Endothelial cell of umbilical vein (primary cell): ENCODE data around the gene RFC2.

Source experiments
- CTCF ChIP-seq, 2 donors: IDR thresholded peaks; 1 replicate in 1 of 2; 2 replicates in 1 of 2; pipeline ENCODE4 v1.5.1; 2011; ENCODE audit warnings: low read length in 2 of 2, mild to moderate bottlenecking in 2 of 2, moderate library complexity in 2 of 2, control low read depth in 1 of 2, inconsistent platforms in 1 of 2, low read depth in 1 of 2; ENCODE audit not compliant: insufficient read depth in 1 of 2; ENCODE audit errors: extremely low read depth in 1 of 2
- EZH2 ChIP-seq: IDR thresholded peaks from 2 replicates; pipeline ENCODE4 v1.6.1; 2012; ENCODE audit warnings: borderline replicate concordance, low read depth, mild to moderate bottlenecking, moderate library complexity, low read length, inconsistent platforms; ENCODE audit not compliant: severe bottlenecking
- FOS ChIP-seq: IDR thresholded peaks from 2 replicates; pipeline ENCODE4 v1.6.1; 2011; ENCODE audit warnings: mild to moderate bottlenecking, low read length, moderate library complexity, borderline replicate concordance; ENCODE audit not compliant: insufficient read depth
- GATA2 ChIP-seq: IDR thresholded peaks from 2 replicates; pipeline ENCODE4 v1.7.0; 2011; ENCODE audit warnings: low read depth, mild to moderate bottlenecking, moderate library complexity, mixed read lengths, low read length; ENCODE audit not compliant: insufficient read length, insufficient read depth
- JUN ChIP-seq: IDR thresholded peaks from 2 replicates; pipeline ENCODE4 v1.6.1; 2011; ENCODE audit warnings: borderline replicate concordance, low read depth; ENCODE audit not compliant: insufficient read length, insufficient read depth
- MAX ChIP-seq: IDR thresholded peaks from 2 replicates; pipeline ENCODE4 v1.6.1; 2011; ENCODE audit not compliant: insufficient read depth, insufficient read length
- MYC ChIP-seq: IDR thresholded peaks from one replicate; pipeline ENCODE4 v1.6.1; 2011; ENCODE audit warnings: mild to moderate bottlenecking, low read depth, low read length
- POLR2A ChIP-seq: IDR thresholded peaks from 2 replicates; pipeline ENCODE4 v1.6.1; 2012; ENCODE audit warnings: low read depth, mild to moderate bottlenecking, control low read depth, low read length
- POLR2AphosphoS5 ChIP-seq: IDR thresholded peaks from 2 replicates; pipeline ENCODE4 v1.6.1; 2012; ENCODE audit warnings: low read depth, mild to moderate bottlenecking, control low read depth, low read length, moderate library complexity; ENCODE audit not compliant: insufficient read depth

GRCh38 chr7:74254858-74255379 lies 720 bp upstream of the RFC2 start:
- TF ChIP-seq CTCF (IDR thresholded peaks at IDR 0.05; ENCODE audit: extremely low read depth in 1 of 2, insufficient read depth in 1 of 2, low read depth in 1 of 2, low read length in 2 of 2) (no peak), MAX (no peak), POLR2A (no peak), POLR2AphosphoS5 (no peak), EZH2 (no peak), MYC (no peak), FOS (no peak), GATA2 (no peak), JUN (no peak)
